CD4-positive, alpha-beta T cell treated with Interleukin-17A for 1 hour (primary cell): ENCODE data around the gene GATB.
"Not testable (repeated sequence)": the region's sequence is repeated elsewhere in the genome, so short reads cannot be mapped to it uniquely, and the experiment has no call there.

Source experiments
- DNase-seq: peaks from one replicate; pipeline ENCODE4 v3.0.0-alpha.2; 2020

GATB gene

GRCh38 chr4:151784706-151785105 lies 23.9 kb upstream of the GATB start:
- DNase-seq = no peak

- DNase-seq = no peak
Measured at GRCh38 chr4:151783867-151784266, 23.1 kb upstream of the GATB start.

GRCh38 chr4:151782296-151782695 lies 21.5 kb upstream of the GATB start:
- DNase-seq = no peak

DNA sequence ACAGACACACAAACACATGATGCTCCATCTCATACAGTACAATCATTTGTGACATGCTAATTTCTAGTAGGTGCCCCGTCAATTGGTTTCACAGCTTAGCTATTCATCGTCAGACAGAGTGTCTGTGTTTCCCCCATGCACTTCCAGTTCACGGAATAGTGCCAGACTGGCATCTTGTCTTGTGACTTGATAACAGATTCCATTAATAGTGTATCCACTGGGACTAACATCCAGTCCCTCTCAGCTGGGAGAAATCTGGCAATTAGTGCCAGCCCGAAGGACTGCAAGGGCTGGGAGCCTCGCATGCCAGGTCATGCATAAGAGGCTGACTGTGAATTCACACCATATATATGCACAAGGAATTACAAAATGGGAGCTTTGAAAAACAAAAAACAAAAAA lies 20.2 kb upstream of the GATB start:
- DNase-seq = no peak

- DNase-seq = no peak
Measured at GRCh38 chr4:151777471-151777870, 16.7 kb upstream of the GATB start.

DNA sequence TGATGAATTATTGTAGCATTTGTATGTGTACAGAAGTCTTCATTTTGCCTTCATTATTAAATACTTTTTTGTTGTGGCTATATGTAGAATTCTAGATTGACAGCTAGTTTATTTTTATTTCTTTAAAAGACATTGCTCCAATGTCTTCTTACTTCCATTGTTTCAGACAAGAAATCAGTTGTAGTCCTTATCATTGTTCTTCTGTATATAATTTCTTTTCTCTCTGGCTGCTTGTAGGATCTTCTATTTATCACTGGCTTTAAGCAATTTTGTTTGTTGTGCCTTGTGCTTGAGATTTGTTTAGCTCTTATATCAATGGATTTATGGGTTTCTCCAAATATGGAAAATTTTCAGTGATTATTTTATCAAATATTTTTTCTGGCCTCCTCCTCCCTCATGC lies 13.5 kb upstream of the GATB start:
- no peak for DNase-seq

GRCh38 chr4:151772274-151772673 lies 11.5 kb upstream of the GATB start:
- DNase-seq = no peak

GRCh38 chr4:151771664-151772063 lies 10.9 kb upstream of the GATB start:
- no peak for DNase-seq

DNA sequence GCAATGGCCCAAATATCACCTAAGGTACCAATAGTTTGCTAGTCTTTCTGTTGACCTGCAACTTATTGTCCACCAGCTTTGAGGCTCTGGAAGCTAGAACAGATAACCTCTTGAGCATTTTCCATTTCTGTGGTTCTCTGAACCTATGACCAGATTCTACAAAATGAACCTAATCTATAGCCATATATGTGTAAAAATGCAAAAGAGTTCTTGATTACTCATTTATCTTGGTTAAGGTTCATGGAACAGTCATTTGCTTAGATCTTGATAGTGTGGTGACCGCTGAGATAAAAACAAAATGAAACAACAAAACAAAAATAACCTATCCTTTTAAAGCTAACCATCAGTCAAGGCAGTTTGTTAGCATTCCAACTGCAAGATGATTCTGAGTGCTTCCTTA lies 9.3 kb upstream of the GATB start:
- no peak for DNase-seq

DNA sequence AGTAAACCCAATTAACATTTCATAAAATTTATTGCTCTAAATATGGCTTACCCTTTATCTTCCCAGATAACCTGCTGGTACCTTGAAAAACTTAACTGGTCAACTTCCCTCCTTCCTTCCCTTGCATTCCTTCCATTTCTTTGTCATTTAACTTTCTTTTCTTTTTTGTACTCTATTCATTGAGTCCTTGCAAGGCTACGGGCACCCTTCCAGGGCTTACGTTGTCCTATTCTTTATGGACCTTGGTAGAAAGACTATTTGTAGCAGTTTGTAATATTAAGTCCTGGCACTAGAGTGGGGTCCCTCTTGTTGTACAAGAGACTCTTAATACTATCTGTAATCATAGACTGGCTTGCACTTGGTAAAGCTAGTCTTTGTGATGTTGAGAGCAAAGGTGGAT lies 8.0 kb upstream of the GATB start:
- no peak for DNase-seq

GRCh38 chr4:151766691-151767090 lies 5.9 kb upstream of the GATB start:
- peak; percentile 32 for DNase-seq

- DNase-seq = no peak
Measured at GRCh38 chr4:151760002-151760401, 805 bp downstream of the GATB start.

DNA sequence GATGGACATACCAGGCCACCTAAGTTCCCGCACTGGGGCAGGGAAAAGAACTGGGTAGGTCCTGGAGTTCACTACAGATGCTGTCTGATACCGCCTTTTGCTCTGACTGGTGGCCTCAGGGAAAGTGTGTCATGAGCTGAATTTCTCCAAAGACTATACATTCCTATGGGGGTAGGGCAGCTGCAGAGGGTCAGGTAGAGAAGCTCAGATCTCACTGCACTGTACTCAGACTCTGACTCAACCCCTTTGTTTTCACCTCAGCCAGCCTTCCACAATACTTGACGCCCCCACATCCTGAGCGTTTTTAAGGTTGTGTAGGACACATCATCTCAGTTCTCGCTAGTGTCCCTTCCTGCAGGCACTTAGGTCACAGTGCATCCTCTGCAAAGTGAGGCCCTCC lies 7.8 kb downstream of the GATB start:
- DNase-seq = no peak

GRCh38 chr4:151750156-151750555 lies 10.7 kb downstream of the GATB start:
- DNase-seq = no peak

DNA sequence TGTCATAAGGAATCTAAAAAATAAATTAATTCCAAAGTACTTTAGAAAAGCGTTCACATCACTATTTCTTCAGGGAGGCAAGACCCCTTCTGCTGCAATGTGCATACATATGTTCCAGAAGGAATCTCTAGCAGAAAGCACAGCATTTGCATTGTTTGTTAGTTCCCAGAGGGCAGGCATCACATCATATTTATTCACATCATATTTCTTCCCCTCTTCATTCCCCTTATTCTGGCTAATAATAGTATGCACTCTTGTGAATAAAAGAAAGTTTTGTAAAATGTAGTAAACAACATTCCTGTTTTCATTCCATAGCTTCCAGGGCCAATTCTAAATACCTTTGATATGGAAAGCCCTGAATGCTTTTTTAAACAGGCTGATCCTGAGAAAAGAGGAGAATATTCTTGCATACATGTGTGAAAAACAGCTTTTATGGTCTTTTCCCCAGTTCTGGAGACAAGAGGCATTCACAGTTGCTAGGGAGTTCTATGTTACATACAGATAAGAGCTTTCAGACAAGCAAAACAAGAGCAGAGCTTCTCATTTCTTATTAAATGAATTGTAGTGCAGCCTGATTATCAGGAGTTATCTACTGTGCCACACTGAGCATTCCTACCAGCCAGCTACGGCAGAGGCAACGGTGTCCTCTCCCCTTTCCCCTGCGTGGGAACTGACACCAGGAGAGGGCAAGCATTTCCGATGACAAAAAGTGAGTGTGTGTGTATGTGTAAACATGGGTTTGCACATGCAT lies 15.2 kb downstream of the GATB start:
- no peak for DNase-seq

DNA sequence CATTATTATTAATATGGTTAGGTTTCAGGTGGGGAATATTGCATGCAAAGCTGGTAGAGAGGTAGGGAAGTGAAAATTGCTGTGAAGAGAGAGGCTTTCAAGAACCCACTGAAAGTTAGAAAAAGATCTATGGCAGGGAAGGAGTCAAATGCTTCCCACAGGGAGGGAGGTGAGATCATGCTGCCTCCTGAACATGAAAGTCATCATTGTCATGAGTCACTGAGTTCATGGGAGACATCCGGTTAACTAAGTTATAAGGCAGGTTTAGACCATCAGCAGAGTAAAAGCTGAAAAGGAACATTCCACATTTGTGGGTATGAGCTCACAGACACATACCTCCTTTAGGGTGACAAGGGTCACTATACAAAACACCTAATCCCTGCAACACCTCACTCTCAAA lies 16.2 kb downstream of the GATB start:
- no peak for DNase-seq

- DNase-seq = no peak
Measured at GRCh38 chr4:151743894-151744293, 16.9 kb downstream of the GATB start.

GRCh38 chr4:151743128-151743854 lies 17.5 kb downstream of the GATB start:
- DNase-seq = no peak

- no peak for DNase-seq
Measured at GRCh38 chr4:151738720-151739517, 21.9 kb downstream of the GATB start.

GRCh38 chr4:151736852-151737251 lies 24.0 kb downstream of the GATB start:
- not testable (repeated sequence) for DNase-seq

DNA sequence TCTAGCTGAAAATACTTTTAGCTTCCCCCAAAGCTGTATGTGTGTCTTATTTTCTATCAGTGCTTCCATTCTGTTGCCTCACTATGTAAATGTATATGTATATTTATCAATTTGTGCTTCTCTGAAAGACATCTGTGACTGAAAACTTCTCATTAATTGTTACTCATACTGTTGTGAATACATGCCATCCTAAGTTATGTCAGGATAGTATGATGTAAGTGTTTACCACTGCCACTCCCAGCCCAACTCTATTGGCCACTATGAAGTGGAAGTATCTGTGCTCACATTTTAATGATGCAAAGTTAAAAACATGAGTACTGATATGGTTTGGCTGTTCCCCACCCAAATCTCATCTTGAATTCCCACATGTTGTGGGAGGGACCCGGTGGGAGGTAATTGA lies 24.4 kb downstream of the GATB start:
- DNase-seq = no peak

DNA sequence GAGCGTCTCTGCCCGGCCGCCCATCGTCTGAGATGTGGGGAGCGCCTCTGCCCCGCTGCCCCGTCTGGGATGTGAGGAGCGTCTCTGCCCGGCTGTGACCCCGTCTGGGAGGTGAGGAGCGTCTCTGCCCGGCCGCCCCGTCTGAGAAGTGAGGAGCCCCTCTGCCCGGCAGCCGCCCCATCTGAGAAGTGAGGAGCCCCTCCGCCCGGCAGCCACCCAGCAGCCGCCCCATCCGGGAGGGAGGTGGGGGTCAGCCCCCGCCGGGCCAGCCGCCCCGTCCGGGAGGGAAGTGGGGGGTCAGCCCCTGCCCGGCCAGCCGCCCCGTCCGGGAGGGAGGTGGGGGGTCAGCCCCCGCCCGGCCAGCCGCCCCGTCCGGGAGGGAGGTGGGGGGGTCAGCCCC lies 29.1 kb downstream of the GATB start:
- not testable (repeated sequence) for DNase-seq

- no peak for DNase-seq
Measured at GRCh38 chr4:151729731-151730559, 30.9 kb downstream of the GATB start.
